PC-3 (cell line): Measurements from ENCODE around the gene TTYH2. TPM values are rescaled to one million over a fixed set of nuclear protein-coding genes. Genes with fewer than 3 reads are reported as not detected.

Experiments used
- ATAC-seq: fragments of 200-7000 bp; cut with Tn5 transposase; 2 replicates; pipeline ENCODE4 v1.9.1; 2020; ENCODE audit warnings: mild to moderate bottlenecking, moderate library complexity
- BruUV-seq: library from RNA; stranded (reverse); fragments of 400-500 nt; replicated peaks from 2 replicates; lab custom pipeline; 2021; lab: Mats Ljungman, UMichigan
- CTCF ChIA-PET: fragments of 300-600 bp; sonication (Branson Sonifier 250); formaldehyde crosslinking; loops from one replicate; lab custom pipeline; 2022; ENCODE audit warnings: antibody characterized with exemption; lab: Charles Lee
- POLR2A ChIA-PET: fragments of 300-600 bp; sonication (Branson Sonifier 250); formaldehyde crosslinking; loops from one replicate; lab custom pipeline; 2022; ENCODE audit warnings: antibody characterized with exemption; ENCODE audit not compliant: unreplicated experiment; lab: Charles Lee
- DNase-seq: peaks from one replicate; pipeline ENCODE4 v3.0.0-alpha.2; 2015
- H2AFZ ChIP-seq: fragments of 300-600 bp; sonication (generic); 2 replicates; pipeline ENCODE4 v1.6.0; 2016; ENCODE audit warnings: antibody characterized with exemption, low read length
- H3F3A ChIP-seq: fragments of 300-600 bp; sonication (generic); one replicate; pipeline ENCODE4 v1.6.0; 2017; ENCODE audit warnings: antibody characterized with exemption, low read length, control low read depth, mild to moderate bottlenecking; ENCODE audit not compliant: unreplicated experiment
- H3K27ac ChIP-seq: fragments of 300-600 bp; sonication (generic); 2 replicates; pipeline ENCODE4 v1.5.1; 2016; ENCODE audit warnings: mild to moderate bottlenecking, low read length
- H3K27me3 ChIP-seq: fragments of 300-600 bp; sonication (generic); 2 replicates; pipeline ENCODE4 v1.6.1; 2016; ENCODE audit warnings: low read length, mixed read lengths
- H3K36me3 ChIP-seq: fragments of 300-600 bp; sonication (generic); 2 replicates; pipeline ENCODE4 v1.6.1; 2016; ENCODE audit warnings: low read depth, mixed run types, low read length, mixed read lengths
- H3K4me1 ChIP-seq: fragments of 300-600 bp; sonication (generic); 2 replicates; pipeline ENCODE4 v1.5.1; 2016; ENCODE audit warnings: low read length; ENCODE audit not compliant: insufficient read depth
- H3K4me2 ChIP-seq: fragments of 300-600 bp; sonication (generic); 2 replicates; pipeline ENCODE4 v1.6.0; 2016; ENCODE audit warnings: low read length
- H3K4me3 ChIP-seq: fragments of 300-600 bp; sonication (generic); 2 replicates; pipeline ENCODE4 v1.5.1; 2016; ENCODE audit warnings: mild to moderate bottlenecking, low read length, mixed read lengths
- H3K79me2 ChIP-seq: fragments of 300-600 bp; sonication (generic); 2 replicates; pipeline ENCODE4 v1.6.1; 2017; ENCODE audit warnings: low read length, mixed read lengths
- H3K9ac ChIP-seq: fragments of 300-600 bp; sonication (generic); 2 replicates; pipeline ENCODE4 v1.6.0; 2016; ENCODE audit warnings: mild to moderate bottlenecking, low read length
- H3K9me2 ChIP-seq: fragments of 300-600 bp; sonication (generic); replicated peaks from 2 replicates; pipeline ENCODE4 v1.6.1; 2016; ENCODE audit warnings: mixed run types, low read length, mixed read lengths
- H3K9me3 ChIP-seq: fragments of 300-600 bp; sonication (generic); 2 replicates; pipeline ENCODE4 v1.6.1; 2016; ENCODE audit warnings: low read length, mixed read lengths
- H4K20me1 ChIP-seq: fragments of 300-600 bp; sonication (generic); 2 replicates; pipeline ENCODE4 v1.6.1; 2016; ENCODE audit warnings: low read length, mixed read lengths
- EZH2 ChIP-seq: fragments of 300-600 bp; sonication (generic); IDR thresholded peaks from one replicate; pipeline ENCODE4 v1.6.1; 2017; ENCODE audit warnings: antibody characterized with exemption, mild to moderate bottlenecking, low read length; ENCODE audit not compliant: unreplicated experiment
- EZH2phosphoT487 ChIP-seq: fragments of 300-600 bp; sonication (generic); IDR thresholded peaks from 2 replicates; pipeline ENCODE4 v1.6.1; 2018; ENCODE audit warnings: mild to moderate bottlenecking, antibody characterized with exemption, low read length, borderline replicate concordance
- intact Hi-C: fragments of 100-400 bp; cut with micrococcal nuclease; formaldehyde crosslinking; loops from 2 replicates; pipeline ENCODE4 v1.9.0; 2023
- total RNA-seq: library from RNA; depleted of rRNA; stranded (reverse); fragments of >200 nt; gene quantifications from 2 replicates; pipeline ENCODE4 v1.2.3, GENCODE V29; 2014
- TF ChIP-seq, protein P1 (sequence below): fragments of 300-600 bp; sonication (generic); conservative IDR thresholded peaks from 2 replicates; pipeline ENCODE4 v1.5.1; 2017; ENCODE audit warnings: antibody characterized with exemption, low read depth, mild to moderate bottlenecking, low read length

TTYH2 gene
- total RNA-seq, 1 experiment from 2014 or later: 17.6 TPM

- peaks cover 49% of the 10 kb centered on the region for H4K20me1 ChIP-seq
Measured at GRCh38 chr17:74210191-74211140, 2.9 kb upstream of the TTYH2 start.

GRCh38 chr17:74211141-74211911 is 2.0 kb upstream of the TTYH2 start:
- DNase-seq: peak; percentile 28
- H3K27ac ChIP-seq: no peak overlapping the region
- peaks cover 20% of the 10 kb centered on the region for H3F3A ChIP-seq
- POLR2A ChIA-PET: no interaction called here
- TF ChIP-seq, protein P1, sequence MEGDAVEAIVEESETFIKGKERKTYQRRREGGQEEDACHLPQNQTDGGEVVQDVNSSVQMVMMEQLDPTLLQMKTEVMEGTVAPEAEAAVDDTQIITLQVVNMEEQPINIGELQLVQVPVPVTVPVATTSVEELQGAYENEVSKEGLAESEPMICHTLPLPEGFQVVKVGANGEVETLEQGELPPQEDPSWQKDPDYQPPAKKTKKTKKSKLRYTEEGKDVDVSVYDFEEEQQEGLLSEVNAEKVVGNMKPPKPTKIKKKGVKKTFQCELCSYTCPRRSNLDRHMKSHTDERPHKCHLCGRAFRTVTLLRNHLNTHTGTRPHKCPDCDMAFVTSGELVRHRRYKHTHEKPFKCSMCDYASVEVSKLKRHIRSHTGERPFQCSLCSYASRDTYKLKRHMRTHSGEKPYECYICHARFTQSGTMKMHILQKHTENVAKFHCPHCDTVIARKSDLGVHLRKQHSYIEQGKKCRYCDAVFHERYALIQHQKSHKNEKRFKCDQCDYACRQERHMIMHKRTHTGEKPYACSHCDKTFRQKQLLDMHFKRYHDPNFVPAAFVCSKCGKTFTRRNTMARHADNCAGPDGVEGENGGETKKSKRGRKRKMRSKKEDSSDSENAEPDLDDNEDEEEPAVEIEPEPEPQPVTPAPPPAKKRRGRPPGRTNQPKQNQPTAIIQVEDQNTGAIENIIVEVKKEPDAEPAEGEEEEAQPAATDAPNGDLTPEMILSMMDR: no peak
- TF ChIP-seq EZH2phosphoT487: no peak
- TF ChIP-seq EZH2: no peak
- intact Hi-C loops: loop anchor here (5.0 kb wide), 3 partner anchors 71 to 221 kb away; partner anchors contain the start of genes BTBD17 and GPRC5C
- peak overlapping the region; percentile 72 for H3K4me3 ChIP-seq
- peak overlapping the region; percentile 88 for H3K4me2 ChIP-seq
- CTCF ChIA-PET: interaction anchor here (1.0 kb wide), 1 partner anchor 84 kb away, joined by 3 read pairs; no protein-coding TSS in a partner anchor
- no peaks in the 10 kb centered on the region for H3K9me2 ChIP-seq
- H3K36me3 ChIP-seq: peaks cover 41% of the 10 kb centered on the region
- no peak overlapping the region for H2AFZ ChIP-seq
- no peak overlapping the region for H3K9ac ChIP-seq
- no peak for ATAC-seq
- H3K79me2 ChIP-seq: peaks cover 28% of the 10 kb centered on the region
- peaks cover 45% of the 10 kb centered on the region for H3K4me1 ChIP-seq
- BruUV-seq: no TSS peak
- H4K20me1 ChIP-seq: peaks cover 41% of the 10 kb centered on the region
- no peaks in the 10 kb centered on the region for H3K9me3 ChIP-seq
- H3K27me3 ChIP-seq: no peaks in the 10 kb centered on the region

More at GRCh38 chr17:74210191-74211140, 2.9 kb upstream of the TTYH2 start:
- ChIA-PET POLR2A (no interaction called here), CTCF (interaction anchor here (0.6 kb wide), 1 partner anchor 537 kb away, joined by 8 read pairs; no protein-coding TSS in a partner anchor)
- Histone ChIP-seq H3K4me2 (peak overlapping the region; percentile 88; the same call in 1 of the 2 replicates), H3K36me3 (peaks cover 50% of the 10 kb centered on the region), H3K9ac (no peak overlapping the region), H3K27ac (no peak overlapping the region), H3K27me3 (no peaks in the 10 kb centered on the region), H3K4me1 (peaks cover 53% of the 10 kb centered on the region), H3K9me3 (no peaks in the 10 kb centered on the region), H3K4me3 (no peak overlapping the region), H3F3A (peaks cover 20% of the 10 kb centered on the region), H3K9me2 (no peaks in the 10 kb centered on the region), H2AFZ (no peak overlapping the region), H3K79me2 (peaks cover 36% of the 10 kb centered on the region)
- ATAC-seq (peak; percentile 8), DNase-seq (peak; percentile 80)
- TF ChIP-seq, protein P1: peak; percentile 99
- TF ChIP-seq EZH2phosphoT487 (no peak), EZH2 (no peak)
- BruUV-seq: no TSS peak
- intact Hi-C loops: loop anchor here (1.0 to 5.0 kb wide), 4 partner anchors 72 to 222 kb away; partner anchors contain the start of genes BTBD17 and GPRC5C
